Measurements from ENCODE around the gene TP53I13.

GRCh38 chr17:29571883-29572681 lies 3.6 kb downstream of the TP53I13 start:
- no peak for TF ChIP-seq TOX (CRISPR knock-in tag; IDR thresholded peaks at IDR 0.05; ENCODE audit: borderline replicate concordance)
- TF ChIP-seq ZFP30 (CRISPR knock-in tag; IDR thresholded peaks at IDR 0.05) = no peak

Measured in SK-N-SH treated with all-trans-retinoic acid at 6 μM for 48 hours (cell line).